CD14-positive monocyte (primary cell): ENCODE data around the gene KRTAP10-1. TPM values are rescaled to one million over a fixed set of nuclear protein-coding genes. Genes with fewer than 3 reads are reported as not detected.

Source experiments
- DNase-seq, 3 donors: peaks; one replicate each; pipeline ENCODE4 v3.0.0-alpha.2; 2011 to 2022
- H2AFZ ChIP-seq: 2 replicates; pipeline ENCODE4 v1.6.0; 2012; ENCODE audit warnings: mild to moderate bottlenecking, low read depth, low read length, inconsistent platforms; ENCODE audit not compliant: insufficient read depth, poor library complexity, severe bottlenecking
- H3K27ac ChIP-seq, 2 donors: 1 replicate in 1 of 2; 2 replicates in 1 of 2; pipeline ENCODE4 v1.5.1; 2012 to 2013; ENCODE audit warnings: low read length in 2 of 2, control low read depth in 1 of 2, inconsistent platforms in 1 of 2, low read depth in 1 of 2, mild to moderate bottlenecking in 1 of 2
- H3K27me3 ChIP-seq, 2 donors: one replicate each; pipeline versions ENCODE4 v1.6.0 to v1.6.1; 2011 to 2013; ENCODE audit warnings: low read length in 2 of 2; ENCODE audit not compliant: control insufficient read depth in 2 of 2, insufficient read depth in 2 of 2
- H3K36me3 ChIP-seq, 2 donors: replicated peaks in 1 of 2; 1 replicate in 1 of 2; 2 replicates in 1 of 2; pipeline versions ENCODE4 v1.5.1 to v1.6.1; 2012 to 2013; ENCODE audit warnings: low read length in 2 of 2, control low read depth in 1 of 2, inconsistent platforms in 1 of 2, mild to moderate bottlenecking in 1 of 2; ENCODE audit not compliant: insufficient read depth in 2 of 2, control insufficient read depth in 1 of 2
- H3K4me1 ChIP-seq, 2 donors: 1 replicate in 1 of 2; 2 replicates in 1 of 2; pipeline versions ENCODE4 v1.5.1 to v1.6.1; 2012 to 2013; ENCODE audit warnings: low read length in 2 of 2, control low read depth in 1 of 2, inconsistent platforms in 1 of 2, mild to moderate bottlenecking in 1 of 2, moderate library complexity in 1 of 2; ENCODE audit not compliant: insufficient read depth in 2 of 2, control insufficient read depth in 1 of 2
- H3K4me2 ChIP-seq: replicated peaks from 2 replicates; pipeline ENCODE3; 2012; ENCODE audit warnings: low read length, moderate library complexity, mild to moderate bottlenecking; ENCODE audit not compliant: poor library complexity, severe bottlenecking; ENCODE audit errors: extremely low read depth
- H3K4me3 ChIP-seq, 3 experiments: fragments of 200-600 bp in 1 of 3; sonication (generic) in 1 of 3; replicated peaks in 1 of 3; 1 replicate in 2 of 3; 2 replicates in 1 of 3; pipeline ENCODE4 v1.5.1; 2011 to 2013; ENCODE audit warnings: low read length in 3 of 3, mild to moderate bottlenecking in 3 of 3, control low read depth in 2 of 3, low read depth in 2 of 3, inconsistent platforms in 1 of 3, moderate library complexity in 1 of 3
- H3K79me2 ChIP-seq: 2 replicates; pipeline ENCODE4 v1.6.0; 2012; ENCODE audit warnings: mild to moderate bottlenecking, control low read depth, inconsistent platforms, low read length, moderate library complexity; ENCODE audit not compliant: insufficient read depth
- H3K9ac ChIP-seq: 2 replicates; pipeline ENCODE4 v1.6.0; 2017; ENCODE audit warnings: low read length, mild to moderate bottlenecking; ENCODE audit not compliant: insufficient read depth, poor library complexity, severe bottlenecking
- H3K9me3 ChIP-seq, 2 donors: replicated peaks in 1 of 2; 1 replicate in 1 of 2; 2 replicates in 1 of 2; pipeline versions ENCODE4 v1.5.1 to v1.6.1; 2012 to 2013; ENCODE audit warnings: low read length in 2 of 2, control low read depth in 1 of 2; ENCODE audit not compliant: control insufficient read depth in 1 of 2, insufficient read depth in 1 of 2
- H4K20me1 ChIP-seq: 2 replicates; pipeline ENCODE4 v1.6.0; 2012; ENCODE audit warnings: mild to moderate bottlenecking, low read length, control low read depth, moderate library complexity; ENCODE audit not compliant: insufficient read depth
- H3K27ac Mint-ChIP-seq, 7 donors: one replicate each; pipeline ENCODE4 v1.8.0; 2020; ENCODE audit warnings: mild to moderate bottlenecking in 7 of 7, mixed read lengths in 7 of 7, moderate library complexity in 6 of 7, inconsistent platforms in 2 of 7
- H3K27me3 Mint-ChIP-seq, 3 donors: one replicate each; pipeline ENCODE4 v1.8.0; 2021 to 2022; ENCODE audit warnings: low read depth in 3 of 3, mild to moderate bottlenecking in 3 of 3, mixed read lengths in 3 of 3, moderate library complexity in 3 of 3, inconsistent platforms in 1 of 3
- H3K36me3 Mint-ChIP-seq, 2 donors: one replicate each; pipeline ENCODE4 v1.8.0; 2020; ENCODE audit warnings: mixed read lengths in 2 of 2, inconsistent platforms in 1 of 2, mild to moderate bottlenecking in 1 of 2
- H3K4me1 Mint-ChIP-seq: one replicate; pipeline ENCODE4 v1.8.0; 2020; ENCODE audit warnings: mild to moderate bottlenecking, mixed read lengths
- H3K4me3 Mint-ChIP-seq, 2 donors: one replicate each; pipeline ENCODE4 v1.8.0; 2020; ENCODE audit warnings: mild to moderate bottlenecking in 2 of 2, mixed read lengths in 2 of 2, moderate library complexity in 1 of 2
- H3K9me3 Mint-ChIP-seq, 7 donors: one replicate each; pipeline ENCODE4 v1.8.0; 2020 to 2022; ENCODE audit warnings: mixed read lengths in 7 of 7, mild to moderate bottlenecking in 6 of 7, moderate library complexity in 6 of 7, inconsistent platforms in 2 of 7
- CTCF ChIP-seq: fragments of 200-600 bp; IDR thresholded peaks from one replicate; pipeline ENCODE4 v1.8.0; 2022; ENCODE audit warnings: antibody characterized with exemption, mild to moderate bottlenecking
- WGBS: methylation state at CpG from one replicate; pipeline ENCODE4 v1.1.5; 2013; ENCODE audit warnings: missing lambda C conversion rate; ENCODE audit not compliant: insufficient coverage; 5-methylcytosine and 5-hydroxymethylcytosine counted together
- intact Hi-C, 2 donors: fragments of 100-400 bp; cut with micrococcal nuclease; formaldehyde crosslinking; loops; one replicate each; pipeline versions ENCODE4 v1.15.0 to v1.15.1; 2023
- polyA plus RNA-seq, 3 donors: library from polyadenylated mRNA; depleted of rRNA in 1 of 3; unstranded in 2 of 3; stranded (reverse) in 1 of 3; fragments of 300-500 nt in 2 of 3; fragments of >200 nt in 1 of 3; fragmentation: Illumina TruSeq in 2 of 3; gene quantifications; 1 replicate in 2 of 3; 2 replicates in 1 of 3; pipeline ENCODE4 v1.2.3, GENCODE V29; 2012 to 2021

Gene KRTAP10-1
- polyA plus RNA-seq, 3 donors, result not detected

- H3K4me3 ChIP-seq, result no peak overlapping the region
- TF ChIP-seq CTCF, result peak; percentile 84
- Mint-ChIP-seq H3K27me3 (peaks cover 4 to 15% (median 8%) of the 10 kb centered on the region in 3 donors), H3K9me3 (peaks cover 0 to under 1% (median 0%) of the 10 kb centered on the region in 7 donors), H3K27ac (no peak overlapping the region), H3K4me1 (peaks cover 3% of the 10 kb centered on the region), H3K36me3 (no peaks in the 10 kb centered on the region), H3K4me3 (no peak overlapping the region)
- no peaks in the 10 kb centered on the region for H3K9me3 ChIP-seq
- DNase-seq, result peak; percentile 18 to 36 (median 21)
- no peaks in the 10 kb centered on the region for H3K36me3 ChIP-seq
- no peak overlapping the region for H3K9ac ChIP-seq
- peaks cover 0 to 3% of the 10 kb centered on the region in 2 donors for H3K27me3 ChIP-seq
- peak overlapping the region; percentile 39 for H3K4me2 ChIP-seq
- no peak overlapping the region for H2AFZ ChIP-seq
- intact Hi-C loops, result loop anchor here in 1 of 2 donors (5.0 kb wide), 1 partner anchor 282 kb away; no protein-coding TSS in a partner anchor
- no peaks in the 10 kb centered on the region for H3K79me2 ChIP-seq
- no peak overlapping the region for H3K27ac ChIP-seq
- no peaks in the 10 kb centered on the region for H4K20me1 ChIP-seq
- 3% methylated on average over 35 of the region's 36 CpGs for WGBS
- peaks cover 0 to 10% of the 10 kb centered on the region in 2 donors for H3K4me1 ChIP-seq
Observed at GRCh38 chr21:44510508-44511218, 29.3 kb downstream of the KRTAP10-1 start.

- Mint-ChIP-seq H3K4me3 (peak overlapping the region in 1 of 2 donors; percentile 33), H3K27ac (no peak overlapping the region), H3K9me3 (no peaks in the 10 kb centered on the region), H3K27me3 (peaks cover 4 to 15% (median 9%) of the 10 kb centered on the region in 3 donors), H3K4me1 (peaks cover 3% of the 10 kb centered on the region), H3K36me3 (no peaks in the 10 kb centered on the region)
- Histone ChIP-seq H3K36me3 (no peaks in the 10 kb centered on the region), H3K4me1 (peaks cover 0 to 10% of the 10 kb centered on the region in 2 donors), H3K4me3 (no peak overlapping the region), H3K27ac (no peak overlapping the region), H3K9me3 (no peaks in the 10 kb centered on the region), H3K79me2 (no peaks in the 10 kb centered on the region), H4K20me1 (no peaks in the 10 kb centered on the region), H3K4me2 (peak overlapping the region; percentile 39), H3K27me3 (peaks cover 0 to 3% of the 10 kb centered on the region in 2 donors), H2AFZ (no peak overlapping the region), H3K9ac (no peak overlapping the region)
- DNase-seq, result no peak
- no peak for TF ChIP-seq CTCF
- 63% methylated on average over 18 of the region's 18 CpGs for WGBS
- intact Hi-C loops, result loop anchor here in 1 of 2 donors (5.0 kb wide), 1 partner anchor 282 kb away; no protein-coding TSS in a partner anchor
Observed at GRCh38 chr21:44510109-44510507, 29.9 kb downstream of the KRTAP10-1 start.
